Esophagus (tissue), 2 donors: ENCODE measurements around the gene FAM240B. TPM values are rescaled to one million over a fixed set of nuclear protein-coding genes. Genes with fewer than 3 reads are reported as not detected.

ENCODE experiments used
- H3K27ac ChIP-seq, 2 donors: one replicate each; pipeline ENCODE4 v1.5.1; 2013; ENCODE audit warnings: low read depth in 2 of 2, mild to moderate bottlenecking in 2 of 2, inconsistent platforms in 1 of 2, low read length in 1 of 2, moderate library complexity in 1 of 2
- H3K27me3 ChIP-seq, 2 donors: one replicate each; pipeline ENCODE4 v1.6.1; 2013; ENCODE audit warnings: low read length in 2 of 2, control low read depth in 1 of 2, mild to moderate bottlenecking in 1 of 2; ENCODE audit not compliant: insufficient read depth in 2 of 2, control insufficient read depth in 1 of 2
- H3K36me3 ChIP-seq, 2 donors: one replicate each; pipeline ENCODE4 v1.6.1; 2013; ENCODE audit warnings: low read length in 1 of 2; ENCODE audit not compliant: control insufficient read depth in 2 of 2, insufficient read depth in 2 of 2
- H3K4me1 ChIP-seq, 2 donors: one replicate each; pipeline ENCODE4 v1.6.1; 2013; ENCODE audit warnings: low read length in 1 of 2; ENCODE audit not compliant: control insufficient read depth in 2 of 2, insufficient read depth in 2 of 2
- H3K4me3 ChIP-seq, 2 donors: one replicate each; pipeline ENCODE4 v1.5.1; 2013; ENCODE audit warnings: low read length in 2 of 2, mild to moderate bottlenecking in 2 of 2, low read depth in 1 of 2, moderate library complexity in 1 of 2
- H3K9me3 ChIP-seq, 2 donors: one replicate each; pipeline ENCODE4 v1.6.1; 2013; ENCODE audit warnings: mild to moderate bottlenecking in 2 of 2, low read depth in 1 of 2, low read length in 1 of 2, moderate library complexity in 1 of 2; ENCODE audit not compliant: control insufficient read depth in 2 of 2, insufficient read depth in 1 of 2
- WGBS, 2 donors: extraction: QIAGEN DNeasy Blood & Tissue Kit; methylation state at CpG; one replicate each; pipeline ENCODE4 v1.1.7; 2013; 5-methylcytosine and 5-hydroxymethylcytosine counted together
- polyA plus RNA-seq, 2 donors: library from polyadenylated mRNA; stranded (reverse); fragments of 200-250 nt; gene quantifications; one replicate each; pipeline ENCODE4 v1.2.3, GENCODE V29; 2013
- donor health status: healthy with polysubstance abuse.
- donor health status: Bipolar disorder and iron deficiency.

FAM240B gene
- polyA plus RNA-seq, 2 donors, result not detected

GRCh38 chr9:38707885-38708637 lies 11.9 kb downstream of the FAM240B start:
- no peaks in the 10 kb centered on the region for H3K27me3 ChIP-seq
- no peak overlapping the region for H3K4me3 ChIP-seq
- WGBS, 2 donors, result 55 to 68% methylated on average over 10 of the region's 10 CpGs

GRCh38 chr9:38706493-38706892 lies 13.4 kb downstream of the FAM240B start:
- Histone ChIP-seq H3K27me3 (no peaks in the 10 kb centered on the region), H3K9me3 (no peaks in the 10 kb centered on the region), H3K36me3 (no peaks in the 10 kb centered on the region), H3K4me1 (no peaks in the 10 kb centered on the region), H3K4me3 (no peak overlapping the region), H3K27ac (no peak overlapping the region)
- 63 to 77% methylated on average over 7 of the region's 7 CpGs for WGBS, 2 donors

More at GRCh38 chr9:38707885-38708637, 11.9 kb downstream of the FAM240B start:
- no peak overlapping the region for H3K27ac ChIP-seq
- no peaks in the 10 kb centered on the region for H3K36me3 ChIP-seq
- no peaks in the 10 kb centered on the region for H3K4me1 ChIP-seq
- no peaks in the 10 kb centered on the region for H3K9me3 ChIP-seq

- H3K9me3 ChIP-seq, result no peaks in the 10 kb centered on the region
- H3K4me1 ChIP-seq, result no peaks in the 10 kb centered on the region
- 72 to 80% methylated on average over 6 of the region's 6 CpGs for WGBS, 2 donors
- no peak overlapping the region for H3K4me3 ChIP-seq
- no peaks in the 10 kb centered on the region for H3K36me3 ChIP-seq
- no peak overlapping the region for H3K27ac ChIP-seq
- no peaks in the 10 kb centered on the region for H3K27me3 ChIP-seq
These were observed 14.0 kb downstream of the FAM240B start for GRCh38 chr9:38705917-38706316.

GRCh38 chr9:38700695-38701094 lies 19.2 kb downstream of the FAM240B start:
- 43 to 44% methylated on average over 1 of the region's 1 CpG for WGBS, 2 donors
- H3K36me3 ChIP-seq, result no peaks in the 10 kb centered on the region
- H3K27ac ChIP-seq, result no peak overlapping the region
- no peak overlapping the region for H3K4me3 ChIP-seq
- H3K27me3 ChIP-seq, result no peaks in the 10 kb centered on the region
- H3K4me1 ChIP-seq, result no peaks in the 10 kb centered on the region
- no peaks in the 10 kb centered on the region for H3K9me3 ChIP-seq

GRCh38 chr9:38699337-38699736 lies 20.6 kb downstream of the FAM240B start:
- WGBS, 2 donors, result 83 to 85% methylated on average over 7 of the region's 7 CpGs
- H3K4me1 ChIP-seq, result no peaks in the 10 kb centered on the region
- H3K36me3 ChIP-seq, result no peaks in the 10 kb centered on the region
- H3K4me3 ChIP-seq, result no peak overlapping the region
- H3K27ac ChIP-seq, result no peak overlapping the region
- H3K27me3 ChIP-seq, result no peaks in the 10 kb centered on the region
- no peaks in the 10 kb centered on the region for H3K9me3 ChIP-seq

- no peak overlapping the region for H3K4me3 ChIP-seq
- no peaks in the 10 kb centered on the region for H3K36me3 ChIP-seq
- no peaks in the 10 kb centered on the region for H3K9me3 ChIP-seq
- WGBS, 2 donors, result 54 to 56% methylated on average over 2 of the region's 2 CpGs
- no peaks in the 10 kb centered on the region for H3K4me1 ChIP-seq
- H3K27ac ChIP-seq, result no peak overlapping the region
- H3K27me3 ChIP-seq, result no peaks in the 10 kb centered on the region
These were observed 22.1 kb downstream of the FAM240B start for GRCh38 chr9:38697776-38698300.

GRCh38 chr9:38696999-38697398 lies 22.9 kb downstream of the FAM240B start:
- Histone ChIP-seq H3K4me3 (no peak overlapping the region), H3K27ac (no peak overlapping the region), H3K27me3 (no peaks in the 10 kb centered on the region), H3K36me3 (no peaks in the 10 kb centered on the region), H3K9me3 (no peaks in the 10 kb centered on the region), H3K4me1 (no peaks in the 10 kb centered on the region)
- whole genome bisulfite sequencing, 2 donors, result 79 to 84% methylated on average over 3 of the region's 3 CpGs

- H3K4me1 ChIP-seq, result no peaks in the 10 kb centered on the region
- WGBS, 2 donors, result 79% methylated on average over 10 of the region's 10 CpGs
These were observed 25.3 kb downstream of the FAM240B start for GRCh38 chr9:38694676-38695075.

GRCh38 chr9:38692707-38693106 lies 27.2 kb downstream of the FAM240B start:
- no peak overlapping the region for H3K4me3 ChIP-seq
- no peak overlapping the region for H3K27ac ChIP-seq
- WGBS, 2 donors, result 72 to 81% methylated on average over 4 of the region's 4 CpGs
- H3K27me3 ChIP-seq, result no peaks in the 10 kb centered on the region
- H3K36me3 ChIP-seq, result no peaks in the 10 kb centered on the region
- no peaks in the 10 kb centered on the region for H3K9me3 ChIP-seq
- H3K4me1 ChIP-seq, result no peaks in the 10 kb centered on the region

More at GRCh38 chr9:38694676-38695075, 25.3 kb downstream of the FAM240B start:
- no peaks in the 10 kb centered on the region for H3K9me3 ChIP-seq
- H3K36me3 ChIP-seq, result no peaks in the 10 kb centered on the region
- no peaks in the 10 kb centered on the region for H3K27me3 ChIP-seq
- H3K4me3 ChIP-seq, result no peak overlapping the region
- H3K27ac ChIP-seq, result no peak overlapping the region

GRCh38 chr9:38690574-38690973 lies 29.4 kb downstream of the FAM240B start:
- Histone ChIP-seq H3K4me3 (no peak overlapping the region), H3K4me1 (peaks cover 0 to 4% of the 10 kb centered on the region in 2 donors)
- WGBS, 2 donors, result 47 to 50% methylated on average over 3 of the region's 3 CpGs

More at GRCh38 chr9:38690574-38690973, 29.4 kb downstream of the FAM240B start:
- H3K9me3 ChIP-seq, result no peaks in the 10 kb centered on the region
- no peak overlapping the region for H3K27ac ChIP-seq
- no peaks in the 10 kb centered on the region for H3K36me3 ChIP-seq
- no peaks in the 10 kb centered on the region for H3K27me3 ChIP-seq
